Measurements from ENCODE around the gene CYTH4.

CYTH4 gene

DNA sequence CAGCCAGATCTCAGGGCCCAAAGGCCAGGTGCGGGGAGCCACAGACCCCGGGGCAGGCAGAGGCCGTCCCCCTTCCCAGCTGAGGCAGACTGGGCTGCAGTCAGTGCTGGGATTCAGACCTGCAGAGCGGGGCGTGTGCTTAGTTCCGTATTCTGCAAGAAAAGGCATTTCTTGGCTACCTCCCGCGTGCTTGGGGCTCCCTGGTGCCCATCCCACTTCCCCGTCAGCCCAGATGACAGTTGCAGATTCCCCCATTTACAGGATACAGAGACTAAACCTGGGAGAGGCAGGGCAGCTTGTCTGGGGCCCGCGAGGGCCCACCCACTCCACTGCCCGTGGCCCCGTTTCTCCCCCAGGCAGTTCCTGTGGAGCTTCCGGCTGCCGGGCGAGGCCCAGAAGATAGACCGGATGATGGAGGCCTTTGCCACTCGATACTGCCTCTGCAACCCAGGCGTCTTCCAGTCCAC, 18.3 kb downstream of the CYTH4 start:
- H3K27me3 ChIP-seq (replicated peaks; ENCODE audit: control insufficient read depth, insufficient read depth, low read length, poor library complexity, severe bottlenecking): no peaks in the 10 kb centered on the region
- H3K27ac ChIP-seq (ENCODE audit: insufficient read depth, low read length, poor library complexity, severe bottlenecking): peak overlapping the region; percentile 70
- H3K36me3 ChIP-seq (ENCODE audit: control insufficient read depth, insufficient read depth, low read length): peaks cover 60% of the 10 kb centered on the region
- DNase-seq: no peak
- H3K4me3 ChIP-seq (ENCODE audit: insufficient read depth, low read depth, low read length, poor library complexity, severe bottlenecking): peak overlapping the region; percentile 14
- no peaks in the 10 kb centered on the region for H3K9me3 ChIP-seq (ENCODE audit: control insufficient read depth, low read length)
- peaks cover 57% of the 10 kb centered on the region for H3K4me1 ChIP-seq (ENCODE audit: control insufficient read depth, insufficient read depth, low read length, poor library complexity, severe bottlenecking)

DNA sequence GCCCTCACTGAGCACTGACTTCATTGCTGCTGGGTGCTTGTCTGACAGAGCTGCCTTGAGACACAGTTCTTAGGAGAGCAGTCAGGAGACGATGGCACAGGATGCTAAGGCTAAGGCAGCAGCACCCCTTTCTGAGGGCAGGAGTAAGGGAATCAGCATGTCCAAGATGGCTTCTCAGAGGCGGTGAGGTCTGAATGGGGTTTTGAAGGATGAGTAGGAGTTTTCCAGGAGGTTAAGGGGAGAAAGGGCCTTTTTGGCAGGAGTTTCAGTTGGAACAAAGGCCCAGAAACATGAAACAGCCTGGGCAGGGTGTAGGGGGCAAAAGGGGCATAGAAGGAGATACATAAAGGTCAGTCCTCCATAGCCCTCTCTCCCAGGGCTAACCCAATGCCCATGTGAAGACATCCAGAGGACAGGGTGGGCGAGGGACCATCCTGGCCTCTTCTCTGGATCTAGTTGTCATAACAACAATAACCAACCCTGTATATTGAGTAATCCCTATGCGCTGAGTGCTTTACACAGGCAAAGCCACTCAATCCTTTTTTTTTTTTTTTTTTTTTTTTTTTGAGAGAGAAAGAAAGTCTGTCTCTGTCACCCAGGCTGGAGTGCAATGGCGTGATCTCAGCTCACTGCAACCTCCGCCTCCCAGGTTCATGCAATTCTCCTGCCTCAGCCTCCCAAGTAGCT, 19.0 kb downstream of the CYTH4 start:
- no peak for DNase-seq
- no peaks in the 10 kb centered on the region for H3K9me3 ChIP-seq (ENCODE audit: control insufficient read depth, low read length)
- H3K27ac ChIP-seq (ENCODE audit: insufficient read depth, low read length, poor library complexity, severe bottlenecking): peak overlapping the region; percentile 70
- no peaks in the 10 kb centered on the region for H3K27me3 ChIP-seq (replicated peaks; ENCODE audit: control insufficient read depth, insufficient read depth, low read length, poor library complexity, severe bottlenecking)
- peaks cover 62% of the 10 kb centered on the region for H3K4me1 ChIP-seq (ENCODE audit: control insufficient read depth, insufficient read depth, low read length, poor library complexity, severe bottlenecking)
- H3K36me3 ChIP-seq (ENCODE audit: control insufficient read depth, insufficient read depth, low read length): peaks cover 53% of the 10 kb centered on the region
- H3K4me3 ChIP-seq (ENCODE audit: insufficient read depth, low read depth, low read length, poor library complexity, severe bottlenecking): peak overlapping the region; percentile 14

DNA sequence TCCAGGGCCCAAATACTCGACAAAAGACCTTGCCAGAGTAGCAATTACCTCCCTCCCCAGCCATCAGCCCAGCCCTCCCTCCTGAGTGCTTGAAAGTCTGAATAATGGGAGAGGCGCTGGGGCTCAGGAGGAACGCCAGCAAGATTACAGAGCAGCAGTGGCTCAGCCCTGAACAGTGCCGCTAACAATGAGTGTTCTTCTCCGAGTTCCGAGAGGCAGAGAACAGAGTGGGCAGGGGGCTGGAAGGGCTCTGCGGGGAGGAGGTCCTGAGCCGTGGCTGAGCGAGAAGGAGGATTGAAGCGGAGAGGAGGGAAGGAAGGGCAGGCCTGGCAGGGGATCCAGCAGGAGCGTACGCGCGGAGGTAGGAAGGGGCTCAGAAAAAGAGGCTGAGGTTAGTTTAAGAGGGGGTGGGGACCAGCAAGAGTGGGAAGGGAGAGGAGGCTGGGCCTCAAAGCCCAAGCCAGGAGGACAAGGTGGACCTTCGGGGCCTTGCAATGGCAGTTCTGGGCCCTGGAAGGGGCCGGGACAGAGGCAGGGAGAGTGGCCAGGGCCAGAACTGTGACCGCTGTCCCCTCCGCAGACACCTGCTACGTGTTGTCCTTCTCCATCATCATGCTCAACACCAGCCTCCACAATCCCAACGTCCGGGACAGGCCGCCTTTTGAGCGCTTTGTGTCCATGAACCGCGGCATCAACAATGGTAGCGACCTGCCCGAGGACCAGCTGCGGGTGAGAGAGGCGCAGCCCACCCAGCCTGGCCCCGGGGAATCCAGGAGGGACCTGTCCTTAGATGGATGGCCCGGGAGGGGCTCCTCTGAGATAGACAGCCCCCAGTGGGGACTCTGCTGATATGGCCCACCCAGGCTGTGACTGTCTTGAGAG, 20.6 kb downstream of the CYTH4 start:
- H3K4me3 ChIP-seq (ENCODE audit: insufficient read depth, low read depth, low read length, poor library complexity, severe bottlenecking): no peak overlapping the region
- H3K27ac ChIP-seq (ENCODE audit: insufficient read depth, low read length, poor library complexity, severe bottlenecking): peak overlapping the region; percentile 33
- H3K9me3 ChIP-seq (ENCODE audit: control insufficient read depth, low read length): no peaks in the 10 kb centered on the region
- DNase-seq: no peak
- H3K4me1 ChIP-seq (ENCODE audit: control insufficient read depth, insufficient read depth, low read length, poor library complexity, severe bottlenecking): peaks cover 77% of the 10 kb centered on the region
- H3K36me3 ChIP-seq (ENCODE audit: control insufficient read depth, insufficient read depth, low read length): peaks cover 37% of the 10 kb centered on the region
- H3K27me3 ChIP-seq (replicated peaks; ENCODE audit: control insufficient read depth, insufficient read depth, low read length, poor library complexity, severe bottlenecking): no peaks in the 10 kb centered on the region

DNA sequence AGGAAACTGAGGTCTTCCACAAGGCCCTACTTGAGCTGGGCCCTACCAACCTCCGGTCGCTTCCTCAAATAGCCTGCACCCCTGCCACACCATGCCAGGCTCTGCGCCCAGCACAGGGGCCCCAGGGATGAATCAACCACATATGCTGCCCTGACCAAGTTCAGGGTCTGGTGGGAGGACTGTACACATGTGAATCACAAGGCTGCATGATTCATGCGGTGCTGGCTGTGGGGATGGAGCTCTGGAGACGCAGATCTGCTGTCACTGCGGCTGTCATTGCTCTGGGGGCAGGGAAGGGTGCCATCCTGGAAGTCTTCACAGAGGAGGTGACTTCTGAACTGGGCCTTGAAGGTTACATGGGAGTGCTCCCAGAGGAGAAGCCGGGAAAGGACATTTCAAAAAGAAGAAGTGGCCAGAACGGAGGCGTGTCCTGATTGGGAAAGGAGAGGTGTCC, 21.5 kb downstream of the CYTH4 start:
- no peaks in the 10 kb centered on the region for H3K9me3 ChIP-seq (ENCODE audit: control insufficient read depth, low read length)
- peak overlapping the region; percentile 96 for H3K27ac ChIP-seq (ENCODE audit: insufficient read depth, low read length, poor library complexity, severe bottlenecking)
- H3K36me3 ChIP-seq (ENCODE audit: control insufficient read depth, insufficient read depth, low read length): peaks cover 28% of the 10 kb centered on the region
- H3K4me3 ChIP-seq (ENCODE audit: insufficient read depth, low read depth, low read length, poor library complexity, severe bottlenecking): no peak overlapping the region
- H3K4me1 ChIP-seq (ENCODE audit: control insufficient read depth, insufficient read depth, low read length, poor library complexity, severe bottlenecking): peaks cover 85% of the 10 kb centered on the region
- H3K27me3 ChIP-seq (replicated peaks; ENCODE audit: control insufficient read depth, insufficient read depth, low read length, poor library complexity, severe bottlenecking): no peaks in the 10 kb centered on the region
- no peak for DNase-seq

DNA sequence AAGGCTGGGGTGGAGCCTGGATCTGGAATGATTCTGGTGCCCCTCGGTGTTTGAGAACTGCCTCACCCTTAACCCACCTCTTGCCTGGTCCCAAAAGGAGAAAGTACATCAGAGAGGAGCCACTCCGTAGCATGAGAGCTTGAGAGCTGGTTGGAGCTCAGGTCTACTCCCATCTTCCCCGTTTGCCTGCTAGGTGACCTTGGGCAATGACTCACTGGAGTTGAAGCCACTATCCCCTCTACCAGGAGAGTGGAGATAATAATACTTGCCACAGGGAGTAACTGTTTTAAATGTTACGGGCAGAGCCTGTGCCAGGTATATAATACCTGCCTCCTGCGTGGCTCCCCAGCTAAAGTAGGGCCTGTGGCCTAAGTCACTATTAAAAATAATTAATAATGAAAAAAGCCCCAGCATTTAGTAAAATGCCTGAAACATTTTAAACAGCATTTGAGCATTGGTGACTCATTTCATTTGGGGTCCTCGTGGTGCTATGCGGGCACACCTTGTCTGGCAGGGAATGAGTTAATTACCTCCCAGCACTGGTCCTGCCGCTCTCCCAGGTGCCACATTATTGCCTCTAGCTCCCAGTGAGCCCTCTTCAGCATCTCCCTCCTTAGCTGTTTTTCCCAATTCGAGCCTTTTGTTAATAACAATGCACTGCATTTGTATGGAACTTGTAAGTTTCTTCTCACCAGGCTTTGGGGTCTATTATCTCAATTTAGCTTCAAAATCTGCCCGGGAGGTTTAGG, 22.5 kb downstream of the CYTH4 start:
- Histone ChIP-seq H3K4me1 (ENCODE audit: control insufficient read depth, insufficient read depth, low read length, poor library complexity, severe bottlenecking) (peaks cover 89% of the 10 kb centered on the region), H3K27ac (ENCODE audit: insufficient read depth, low read length, poor library complexity, severe bottlenecking) (peak overlapping the region; percentile 96), H3K4me3 (ENCODE audit: insufficient read depth, low read depth, low read length, poor library complexity, severe bottlenecking) (no peak overlapping the region), H3K36me3 (ENCODE audit: control insufficient read depth, insufficient read depth, low read length) (peaks cover 28% of the 10 kb centered on the region), H3K9me3 (ENCODE audit: control insufficient read depth, low read length) (no peaks in the 10 kb centered on the region), H3K27me3 (replicated peaks; ENCODE audit: control insufficient read depth, insufficient read depth, low read length, poor library complexity, severe bottlenecking) (no peaks in the 10 kb centered on the region)
- DNase-seq: no peak

DNA sequence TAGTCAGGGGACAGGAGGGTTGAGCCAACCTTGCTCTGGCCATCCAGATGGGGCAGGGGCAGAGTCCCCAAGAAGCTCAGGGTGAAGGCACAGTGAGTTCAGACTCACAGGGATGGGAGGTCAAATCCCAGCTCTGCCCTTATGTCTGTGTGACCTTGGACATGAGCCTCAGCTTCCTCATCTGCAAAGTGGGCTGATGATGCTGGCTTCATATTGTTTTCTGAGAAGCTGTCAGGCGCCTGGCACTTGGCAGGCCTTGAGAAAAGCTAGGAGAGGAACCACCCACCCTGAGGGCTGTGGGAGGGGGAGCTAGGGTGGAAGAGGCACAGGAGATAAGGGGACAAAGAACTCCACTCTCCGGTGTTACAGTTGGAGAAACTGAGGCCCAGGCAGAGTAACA, 23.6 kb downstream of the CYTH4 start:
- Histone ChIP-seq H3K9me3 (ENCODE audit: control insufficient read depth, low read length) (no peaks in the 10 kb centered on the region), H3K27me3 (replicated peaks; ENCODE audit: control insufficient read depth, insufficient read depth, low read length, poor library complexity, severe bottlenecking) (no peaks in the 10 kb centered on the region), H3K4me3 (ENCODE audit: insufficient read depth, low read depth, low read length, poor library complexity, severe bottlenecking) (no peak overlapping the region), H3K4me1 (ENCODE audit: control insufficient read depth, insufficient read depth, low read length, poor library complexity, severe bottlenecking) (peaks cover 89% of the 10 kb centered on the region), H3K27ac (ENCODE audit: insufficient read depth, low read length, poor library complexity, severe bottlenecking) (peak overlapping the region; percentile 96), H3K36me3 (ENCODE audit: control insufficient read depth, insufficient read depth, low read length) (peaks cover 32% of the 10 kb centered on the region)
- DNase-seq: no peak

DNA sequence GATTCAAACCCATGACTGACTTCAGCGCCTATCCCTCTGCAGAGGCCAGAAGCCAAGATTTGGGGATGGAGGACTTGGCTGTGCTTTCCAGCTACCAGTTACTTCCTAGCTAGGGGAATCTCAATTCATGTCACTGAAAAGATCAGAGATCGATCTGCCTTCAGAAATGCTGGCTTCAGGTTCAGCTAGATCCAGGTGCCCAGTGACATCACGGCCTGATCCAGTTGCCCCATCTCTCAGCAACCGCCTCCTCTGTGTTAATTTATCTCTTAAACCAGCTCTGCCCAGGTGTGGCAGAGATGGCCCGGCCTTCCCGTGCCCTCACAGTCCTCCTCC, 24.2 kb downstream of the CYTH4 start:
- Histone ChIP-seq H3K4me3 (ENCODE audit: insufficient read depth, low read depth, low read length, poor library complexity, severe bottlenecking) (peak overlapping the region; percentile 10), H3K27me3 (replicated peaks; ENCODE audit: control insufficient read depth, insufficient read depth, low read length, poor library complexity, severe bottlenecking) (no peaks in the 10 kb centered on the region), H3K27ac (ENCODE audit: insufficient read depth, low read length, poor library complexity, severe bottlenecking) (peak overlapping the region; percentile 96), H3K4me1 (ENCODE audit: control insufficient read depth, insufficient read depth, low read length, poor library complexity, severe bottlenecking) (peaks cover 84% of the 10 kb centered on the region), H3K9me3 (ENCODE audit: control insufficient read depth, low read length) (no peaks in the 10 kb centered on the region), H3K36me3 (ENCODE audit: control insufficient read depth, insufficient read depth, low read length) (peaks cover 38% of the 10 kb centered on the region)
- no peak for DNase-seq

DNA sequence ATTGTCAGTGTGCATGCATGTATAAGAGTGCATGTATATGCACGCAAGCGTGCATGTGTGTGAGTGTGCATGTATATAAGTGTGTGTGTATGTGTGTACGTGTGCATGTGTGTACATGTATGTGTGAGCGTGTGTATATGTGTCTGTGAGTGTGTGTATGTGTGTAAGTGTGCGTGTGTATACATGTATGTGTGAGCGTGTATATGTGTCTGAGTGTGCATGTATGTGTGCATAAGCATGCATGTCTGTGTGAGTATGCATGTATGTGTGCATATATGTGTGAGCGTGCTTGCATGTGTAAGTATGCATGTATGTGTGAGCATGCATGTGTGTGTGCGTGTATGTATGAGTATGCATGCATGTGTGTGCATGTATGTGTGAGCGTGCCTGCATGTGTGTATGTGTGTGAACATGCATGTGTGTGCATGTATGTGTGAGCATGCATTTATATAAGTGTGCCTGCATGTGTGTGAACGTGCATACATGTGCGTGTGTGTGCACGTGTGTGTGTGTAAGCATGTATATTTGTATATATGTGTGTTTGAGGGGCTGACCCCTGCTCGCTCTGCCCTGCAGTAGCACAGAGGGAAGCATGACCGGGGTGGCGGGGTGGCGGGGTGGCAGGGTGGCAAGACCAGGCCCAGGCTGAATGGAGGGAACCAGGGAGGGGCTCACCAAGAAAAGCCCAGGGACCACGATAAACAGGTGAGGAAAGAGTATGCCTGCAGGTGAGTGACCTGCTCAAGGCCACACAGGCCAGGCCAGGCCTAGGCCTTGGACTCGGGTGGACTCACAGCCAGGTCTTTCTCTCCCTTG, 26.3 kb downstream of the CYTH4 start:
- Histone ChIP-seq H3K27ac (ENCODE audit: insufficient read depth, low read length, poor library complexity, severe bottlenecking) (peak overlapping the region; percentile 96), H3K9me3 (ENCODE audit: control insufficient read depth, low read length) (no peaks in the 10 kb centered on the region), H3K4me3 (ENCODE audit: insufficient read depth, low read depth, low read length, poor library complexity, severe bottlenecking) (peak overlapping the region; percentile 27), H3K27me3 (replicated peaks; ENCODE audit: control insufficient read depth, insufficient read depth, low read length, poor library complexity, severe bottlenecking) (no peaks in the 10 kb centered on the region), H3K4me1 (ENCODE audit: control insufficient read depth, insufficient read depth, low read length, poor library complexity, severe bottlenecking) (peaks cover 76% of the 10 kb centered on the region), H3K36me3 (ENCODE audit: control insufficient read depth, insufficient read depth, low read length) (peaks cover 38% of the 10 kb centered on the region)
- no peak for DNase-seq

All from effector memory CD4-positive, alpha-beta T cell (primary cell).